HepG2 (cell line): Measurements from ENCODE around the gene WDR82. TPM values are rescaled to one million over a fixed set of nuclear protein-coding genes. Genes with fewer than 3 reads are reported as not detected.

Experiments
- AGO1 ChIP-seq: fragments of 200-400 bp; formaldehyde crosslinking; IDR thresholded peaks from 2 replicates; pipeline ENCODE4 v1.6.1; 2017; ENCODE audit warnings: mild to moderate bottlenecking, low read depth, low read length, moderate library complexity; ENCODE audit not compliant: poor library complexity, severe bottlenecking
- GZF1 ChIP-seq: sonication (generic); formaldehyde crosslinking; IDR thresholded peaks from 2 replicates; pipeline ENCODE4 v1.5.1; 2020; ENCODE audit warnings: mild to moderate bottlenecking, missing genetic modification reagents
- HNF4G ChIP-seq, 2 experiments: sonication (generic) in 1 of 2; formaldehyde crosslinking in 1 of 2; IDR thresholded peaks; 2 replicates each; pipeline versions ENCODE4 v1.4.0 to v1.6.1; 2011 to 2020; ENCODE audit warnings: borderline replicate concordance in 2 of 2, low read depth in 2 of 2, mild to moderate bottlenecking in 2 of 2, low read length in 1 of 2, missing genetic modification reagents in 1 of 2, moderate library complexity in 1 of 2
- MTF1 ChIP-seq: sonication (generic); formaldehyde crosslinking; IDR thresholded peaks from 2 replicates; pipeline ENCODE4 v1.5.0; 2020; ENCODE audit warnings: missing genetic modification reagents
- ZNF121 ChIP-seq: sonication (generic); formaldehyde crosslinking; IDR thresholded peaks from 2 replicates; pipeline ENCODE4 v1.5.0; 2020; ENCODE audit warnings: mild to moderate bottlenecking, missing genetic modification reagents
- ZNF235 ChIP-seq: sonication (generic); formaldehyde crosslinking; IDR thresholded peaks from 2 replicates; pipeline ENCODE4 v1.8.1; 2023; ENCODE audit warnings: mild to moderate bottlenecking, missing genetic modification reagents, borderline replicate concordance
- ZNF547 ChIP-seq: sonication (generic); formaldehyde crosslinking; IDR thresholded peaks from 2 replicates; pipeline ENCODE4 v1.5.1; 2020; ENCODE audit warnings: mild to moderate bottlenecking, missing genetic modification reagents
- ZNF878 ChIP-seq: sonication (generic); formaldehyde crosslinking; IDR thresholded peaks from 2 replicates; pipeline ENCODE4 v1.8.1; 2023; ENCODE audit warnings: mild to moderate bottlenecking, missing genetic modification reagents, moderate library complexity
- ZSCAN12 ChIP-seq: sonication (generic); formaldehyde crosslinking; IDR thresholded peaks from 2 replicates; pipeline ENCODE4 v1.9.0; 2021; ENCODE audit warnings: mild to moderate bottlenecking, missing genetic modification reagents
- polyA plus RNA-seq, 8 experiments: library from polyadenylated mRNA; depleted of rRNA in 3 of 8; stranded (reverse) in 7 of 8; unstranded in 1 of 8; fragments of >200 nt; fragmentation: Illumina TruSeq in 4 of 8; extraction: Trizol in 4 of 8; gene quantifications; 2 replicates each; pipeline versions ENCODE4 v1.2.1 to v1.2.3, GENCODE V29; 2011 to 2016; ENCODE audit warnings: low read depth in 4 of 8, missing spikeins in 1 of 8, mixed read lengths in 1 of 8; ENCODE audit not compliant: insufficient read depth in 1 of 8
- total RNA-seq, 5 experiments: library from RNA; depleted of rRNA; stranded (reverse); fragments of >200 nt; fragmentation: Illumina TruSeq; extraction: Trizol; gene quantifications; 2 replicates each; pipeline ENCODE4 v1.2.3, GENCODE V29; 2016; ENCODE audit warnings: low read depth in 1 of 5
- TF ChIP-seq, protein P1 (sequence below): sonication (generic); formaldehyde crosslinking; IDR thresholded peaks from 2 replicates; pipeline ENCODE4 v1.4.0; 2020; ENCODE audit warnings: mild to moderate bottlenecking, missing genetic modification reagents, borderline replicate concordance
- TF ChIP-seq, protein P2 (sequence below), 2 experiments: sonication (generic) in 1 of 2; formaldehyde crosslinking in 1 of 2; IDR thresholded peaks; 2 replicates each; pipeline versions ENCODE4 v1.5.1 to v1.6.1; 2011 to 2020; ENCODE audit warnings: borderline replicate concordance in 1 of 2, low read depth in 1 of 2, low read length in 1 of 2, mild to moderate bottlenecking in 1 of 2, missing genetic modification reagents in 1 of 2, moderate library complexity in 1 of 2
- TF ChIP-seq, protein P3 (sequence below): sonication (generic); formaldehyde crosslinking; IDR thresholded peaks from 2 replicates; pipeline ENCODE4 v1.8.0; 2022; ENCODE audit warnings: missing genetic modification reagents, mild to moderate bottlenecking, inconsistent platforms, borderline replicate concordance
- TF ChIP-seq, protein P4 (sequence below): sonication (generic); formaldehyde crosslinking; IDR thresholded peaks from 2 replicates; pipeline ENCODE4 v1.8.0; 2022; ENCODE audit warnings: missing genetic modification reagents, low read depth, mild to moderate bottlenecking, borderline replicate concordance

Gene WDR82
- total and polyA plus RNA-seq, 2 of the 13 experiments (the other 11 are each of a cell fraction or from before 2014, with no cell fraction given): 39.1 to 59.5 TPM

DNA sequence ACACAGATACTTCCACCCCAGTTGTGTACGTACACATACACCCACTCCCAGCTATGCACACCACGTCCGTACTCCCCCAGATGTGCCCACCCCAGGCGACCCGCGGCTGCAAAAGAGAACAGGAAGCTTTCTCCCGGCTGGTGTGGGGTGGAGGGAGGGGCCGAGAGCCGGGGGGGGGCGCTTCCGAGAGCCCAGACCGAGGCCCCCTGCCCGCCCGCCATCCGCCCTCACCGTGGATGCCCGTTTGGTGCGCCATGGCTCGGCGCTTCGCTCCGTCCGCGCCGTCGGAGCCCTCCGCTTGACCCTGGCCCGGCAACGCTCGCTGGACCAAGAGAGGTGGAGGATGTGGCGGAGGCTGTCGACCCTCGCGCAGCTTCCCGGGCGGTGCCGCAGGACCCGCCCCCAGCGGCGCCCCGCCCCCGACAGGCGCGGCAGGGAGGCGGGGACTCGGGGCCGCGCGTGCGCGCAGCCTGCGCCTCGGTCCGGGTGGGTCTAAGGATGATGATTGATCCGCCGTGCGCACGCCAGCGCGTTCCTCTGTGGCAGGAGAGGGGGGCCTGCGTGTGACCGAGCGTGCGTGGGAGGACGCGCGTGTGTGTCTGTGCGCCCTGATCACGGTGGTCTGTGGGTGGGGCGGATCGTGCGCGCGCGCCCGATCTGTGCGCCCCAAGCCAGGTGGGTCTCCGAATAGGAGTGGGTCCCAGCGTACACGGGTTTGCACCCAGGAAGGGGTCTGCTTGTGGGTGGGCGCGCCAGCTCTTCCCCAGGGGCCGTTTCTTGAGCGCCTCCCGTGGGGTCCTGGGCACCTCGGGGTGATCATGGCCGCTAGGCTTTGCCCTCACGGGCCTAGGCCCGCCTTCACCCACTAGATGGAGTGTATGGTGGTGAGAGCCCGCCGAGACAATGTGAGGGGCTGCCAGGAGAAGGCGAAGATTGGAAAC, 39.4 kb downstream of the WDR82 start, which contains the start of gene TWF2 (continued):
- TF ChIP-seq, protein P1, sequence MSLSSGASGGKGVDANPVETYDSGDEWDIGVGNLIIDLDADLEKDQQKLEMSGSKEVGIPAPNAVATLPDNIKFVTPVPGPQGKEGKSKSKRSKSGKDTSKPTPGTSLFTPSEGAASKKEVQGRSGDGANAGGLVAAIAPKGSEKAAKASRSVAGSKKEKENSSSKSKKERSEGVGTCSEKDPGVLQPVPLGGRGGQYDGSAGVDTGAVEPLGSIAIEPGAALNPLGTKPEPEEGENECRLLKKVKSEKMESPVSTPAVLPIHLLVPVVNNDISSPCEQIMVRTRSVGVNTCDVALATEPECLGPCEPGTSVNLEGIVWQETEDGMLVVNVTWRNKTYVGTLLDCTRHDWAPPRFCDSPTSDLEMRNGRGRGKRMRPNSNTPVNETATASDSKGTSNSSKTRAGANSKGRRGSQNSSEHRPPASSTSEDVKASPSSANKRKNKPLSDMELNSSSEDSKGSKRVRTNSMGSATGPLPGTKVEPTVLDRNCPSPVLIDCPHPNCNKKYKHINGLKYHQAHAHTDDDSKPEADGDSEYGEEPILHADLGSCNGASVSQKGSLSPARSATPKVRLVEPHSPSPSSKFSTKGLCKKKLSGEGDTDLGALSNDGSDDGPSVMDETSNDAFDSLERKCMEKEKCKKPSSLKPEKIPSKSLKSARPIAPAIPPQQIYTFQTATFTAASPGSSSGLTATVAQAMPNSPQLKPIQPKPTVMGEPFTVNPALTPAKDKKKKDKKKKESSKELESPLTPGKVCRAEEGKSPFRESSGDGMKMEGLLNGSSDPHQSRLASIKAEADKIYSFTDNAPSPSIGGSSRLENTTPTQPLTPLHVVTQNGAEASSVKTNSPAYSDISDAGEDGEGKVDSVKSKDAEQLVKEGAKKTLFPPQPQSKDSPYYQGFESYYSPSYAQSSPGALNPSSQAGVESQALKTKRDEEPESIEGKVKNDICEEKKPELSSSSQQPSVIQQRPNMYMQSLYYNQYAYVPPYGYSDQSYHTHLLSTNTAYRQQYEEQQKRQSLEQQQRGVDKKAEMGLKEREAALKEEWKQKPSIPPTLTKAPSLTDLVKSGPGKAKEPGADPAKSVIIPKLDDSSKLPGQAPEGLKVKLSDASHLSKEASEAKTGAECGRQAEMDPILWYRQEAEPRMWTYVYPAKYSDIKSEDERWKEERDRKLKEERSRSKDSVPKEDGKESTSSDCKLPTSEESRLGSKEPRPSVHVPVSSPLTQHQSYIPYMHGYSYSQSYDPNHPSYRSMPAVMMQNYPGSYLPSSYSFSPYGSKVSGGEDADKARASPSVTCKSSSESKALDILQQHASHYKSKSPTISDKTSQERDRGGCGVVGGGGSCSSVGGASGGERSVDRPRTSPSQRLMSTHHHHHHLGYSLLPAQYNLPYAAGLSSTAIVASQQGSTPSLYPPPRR (CRISPR knock-in tag): no peak
- TF ChIP-seq, protein P2, sequence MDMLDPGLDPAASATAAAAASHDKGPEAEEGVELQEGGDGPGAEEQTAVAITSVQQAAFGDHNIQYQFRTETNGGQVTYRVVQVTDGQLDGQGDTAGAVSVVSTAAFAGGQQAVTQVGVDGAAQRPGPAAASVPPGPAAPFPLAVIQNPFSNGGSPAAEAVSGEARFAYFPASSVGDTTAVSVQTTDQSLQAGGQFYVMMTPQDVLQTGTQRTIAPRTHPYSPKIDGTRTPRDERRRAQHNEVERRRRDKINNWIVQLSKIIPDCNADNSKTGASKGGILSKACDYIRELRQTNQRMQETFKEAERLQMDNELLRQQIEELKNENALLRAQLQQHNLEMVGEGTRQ (IDR thresholded peaks at IDR 0.05; ENCODE audit: low read depth, low read length): no peak
- TF ChIP-seq, protein P2 (CRISPR knock-in tag; IDR thresholded peaks at IDR 0.05; ENCODE audit: borderline replicate concordance): no peak
- TF ChIP-seq ZNF547 (CRISPR knock-in tag): no peak; the same call in 1 of the 2 replicates
- TF ChIP-seq, protein P3, sequence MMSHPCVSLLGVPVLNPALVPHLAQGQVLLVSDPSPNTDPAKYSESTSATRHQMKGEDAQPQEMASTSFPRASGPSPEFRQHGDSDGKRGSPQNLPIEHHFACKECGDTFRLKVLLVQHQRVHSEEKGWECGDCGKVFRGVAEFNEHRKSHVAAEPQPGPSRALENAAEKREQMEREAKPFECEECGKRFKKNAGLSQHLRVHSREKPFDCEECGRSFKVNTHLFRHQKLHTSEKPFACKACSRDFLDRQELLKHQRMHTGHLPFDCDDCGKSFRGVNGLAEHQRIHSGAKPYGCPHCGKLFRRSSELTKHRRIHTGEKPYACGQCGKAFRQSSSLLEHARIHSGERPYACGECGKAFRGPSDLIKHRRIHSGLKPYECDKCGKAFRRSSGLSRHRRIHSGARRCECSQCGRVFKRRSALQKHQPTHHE (CRISPR knock-in tag): peak; percentile 54; the same call in 1 of the 2 replicates
- TF ChIP-seq ZNF121 (CRISPR knock-in tag): no peak
- TF ChIP-seq GZF1 (CRISPR knock-in tag): no peak; the same call in 1 of the 2 replicates
- TF ChIP-seq AGO1: no peak
- TF ChIP-seq, protein P4, sequence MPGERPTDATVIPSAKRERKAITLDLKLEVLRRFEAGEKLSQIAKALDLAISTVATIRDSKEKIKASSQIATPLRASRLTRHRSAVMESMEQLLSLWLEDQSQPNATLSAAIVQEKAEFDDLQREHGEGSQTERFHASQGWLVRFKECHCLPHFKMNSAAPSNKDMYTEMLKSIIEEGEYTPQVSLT: no peak
- no peak for TF ChIP-seq HNF4G (IDR thresholded peaks at IDR 0.05; ENCODE audit: borderline replicate concordance, low read depth, low read length)
- no peak for TF ChIP-seq HNF4G (CRISPR knock-in tag; IDR thresholded peaks at IDR 0.05; ENCODE audit: borderline replicate concordance, low read depth)
- no peak for TF ChIP-seq ZNF878 (CRISPR knock-in tag)
- no peak for TF ChIP-seq ZSCAN12 (CRISPR knock-in tag)
- TF ChIP-seq ZNF235 (CRISPR knock-in tag): peak; percentile 21; the same call in 1 of the 2 replicates
- no peak for TF ChIP-seq MTF1 (CRISPR knock-in tag)
